Measurements from ENCODE around the gene CLTC.

Gene CLTC

GRCh38 chr17:59678918-59679317 lies 59.2 kb downstream of the CLTC start:
- no peak overlapping the region for H3K4me3 ChIP-seq (ENCODE audit: low read depth, low read length)
- TF ChIP-seq CTCF (IDR thresholded peaks at IDR 0.05; ENCODE audit: low read depth, low read length), result no peak

GRCh38 chr17:59680314-59680713 lies 60.6 kb downstream of the CLTC start:
- TF ChIP-seq CTCF (IDR thresholded peaks at IDR 0.05; ENCODE audit: low read depth, low read length), result no peak
- no peak overlapping the region for H3K4me3 ChIP-seq (ENCODE audit: low read depth, low read length)

GRCh38 chr17:59683283-59683682 lies 63.6 kb downstream of the CLTC start:
- H3K4me3 ChIP-seq (ENCODE audit: low read depth, low read length), result no peak overlapping the region
- TF ChIP-seq CTCF (IDR thresholded peaks at IDR 0.05; ENCODE audit: low read depth, low read length), result no peak

- no peak overlapping the region for H3K4me3 ChIP-seq (ENCODE audit: low read depth, low read length)
- no peak for TF ChIP-seq CTCF (IDR thresholded peaks at IDR 0.05; ENCODE audit: low read depth, low read length)
These were observed 65.3 kb downstream of the CLTC start for GRCh38 chr17:59684967-59685366.

- no peak overlapping the region for H3K4me3 ChIP-seq (ENCODE audit: low read depth, low read length)
- TF ChIP-seq CTCF (IDR thresholded peaks at IDR 0.05; ENCODE audit: low read depth, low read length), result no peak
These were observed 68.3 kb downstream of the CLTC start for GRCh38 chr17:59688008-59688407.

- no peak overlapping the region for H3K4me3 ChIP-seq (ENCODE audit: low read depth, low read length)
- no peak for TF ChIP-seq CTCF (IDR thresholded peaks at IDR 0.05; ENCODE audit: low read depth, low read length)
These were observed 68.8 kb downstream of the CLTC start for GRCh38 chr17:59688496-59688895.

- no peak overlapping the region for H3K4me3 ChIP-seq (ENCODE audit: low read depth, low read length)
These were observed 73.9 kb downstream of the CLTC start for GRCh38 chr17:59693582-59693981.

More at GRCh38 chr17:59693582-59693981, 73.9 kb downstream of the CLTC start:
- TF ChIP-seq CTCF (IDR thresholded peaks at IDR 0.05; ENCODE audit: low read depth, low read length), result no peak
